PC-3 (cell line): ENCODE results near the gene LMOD1. TPM values are rescaled to one million over a fixed set of nuclear protein-coding genes. Genes with fewer than 3 reads are reported as not detected.
"Not testable (repeated sequence)": the region's sequence is repeated elsewhere in the genome, so short reads cannot be mapped to it uniquely, and the experiment has no call there.

Experiments
- ATAC-seq: fragments of 200-7000 bp; cut with Tn5 transposase; 2 replicates; pipeline ENCODE4 v1.9.1; 2020; ENCODE audit warnings: mild to moderate bottlenecking, moderate library complexity
- BruUV-seq: library from RNA; stranded (reverse); fragments of 400-500 nt; replicated peaks from 2 replicates; lab custom pipeline; 2021; lab: Mats Ljungman, UMichigan
- CTCF ChIA-PET: fragments of 300-600 bp; sonication (Branson Sonifier 250); formaldehyde crosslinking; loops from one replicate; lab custom pipeline; 2022; ENCODE audit warnings: antibody characterized with exemption; lab: Charles Lee
- POLR2A ChIA-PET: fragments of 300-600 bp; sonication (Branson Sonifier 250); formaldehyde crosslinking; loops from one replicate; lab custom pipeline; 2022; ENCODE audit warnings: antibody characterized with exemption; ENCODE audit not compliant: unreplicated experiment; lab: Charles Lee
- DNase-seq: peaks from one replicate; pipeline ENCODE4 v3.0.0-alpha.2; 2015
- H2AFZ ChIP-seq: fragments of 300-600 bp; sonication (generic); 2 replicates; pipeline ENCODE4 v1.6.0; 2016; ENCODE audit warnings: antibody characterized with exemption, low read length
- H3F3A ChIP-seq: fragments of 300-600 bp; sonication (generic); one replicate; pipeline ENCODE4 v1.6.0; 2017; ENCODE audit warnings: antibody characterized with exemption, low read length, control low read depth, mild to moderate bottlenecking; ENCODE audit not compliant: unreplicated experiment
- H3K27ac ChIP-seq: fragments of 300-600 bp; sonication (generic); 2 replicates; pipeline ENCODE4 v1.5.1; 2016; ENCODE audit warnings: mild to moderate bottlenecking, low read length
- H3K27me3 ChIP-seq: fragments of 300-600 bp; sonication (generic); 2 replicates; pipeline ENCODE4 v1.6.1; 2016; ENCODE audit warnings: low read length, mixed read lengths
- H3K36me3 ChIP-seq: fragments of 300-600 bp; sonication (generic); 2 replicates; pipeline ENCODE4 v1.6.1; 2016; ENCODE audit warnings: low read depth, mixed run types, low read length, mixed read lengths
- H3K4me1 ChIP-seq: fragments of 300-600 bp; sonication (generic); 2 replicates; pipeline ENCODE4 v1.5.1; 2016; ENCODE audit warnings: low read length; ENCODE audit not compliant: insufficient read depth
- H3K4me2 ChIP-seq: fragments of 300-600 bp; sonication (generic); 2 replicates; pipeline ENCODE4 v1.6.0; 2016; ENCODE audit warnings: low read length
- H3K4me3 ChIP-seq: fragments of 300-600 bp; sonication (generic); 2 replicates; pipeline ENCODE4 v1.5.1; 2016; ENCODE audit warnings: mild to moderate bottlenecking, low read length, mixed read lengths
- H3K79me2 ChIP-seq: fragments of 300-600 bp; sonication (generic); 2 replicates; pipeline ENCODE4 v1.6.1; 2017; ENCODE audit warnings: low read length, mixed read lengths
- H3K9ac ChIP-seq: fragments of 300-600 bp; sonication (generic); 2 replicates; pipeline ENCODE4 v1.6.0; 2016; ENCODE audit warnings: mild to moderate bottlenecking, low read length
- H3K9me2 ChIP-seq: fragments of 300-600 bp; sonication (generic); replicated peaks from 2 replicates; pipeline ENCODE4 v1.6.1; 2016; ENCODE audit warnings: mixed run types, low read length, mixed read lengths
- H3K9me3 ChIP-seq: fragments of 300-600 bp; sonication (generic); 2 replicates; pipeline ENCODE4 v1.6.1; 2016; ENCODE audit warnings: low read length, mixed read lengths
- H4K20me1 ChIP-seq: fragments of 300-600 bp; sonication (generic); 2 replicates; pipeline ENCODE4 v1.6.1; 2016; ENCODE audit warnings: low read length, mixed read lengths
- EZH2 ChIP-seq: fragments of 300-600 bp; sonication (generic); IDR thresholded peaks from one replicate; pipeline ENCODE4 v1.6.1; 2017; ENCODE audit warnings: antibody characterized with exemption, mild to moderate bottlenecking, low read length; ENCODE audit not compliant: unreplicated experiment
- EZH2phosphoT487 ChIP-seq: fragments of 300-600 bp; sonication (generic); IDR thresholded peaks from 2 replicates; pipeline ENCODE4 v1.6.1; 2018; ENCODE audit warnings: mild to moderate bottlenecking, antibody characterized with exemption, low read length, borderline replicate concordance
- intact Hi-C: fragments of 100-400 bp; cut with micrococcal nuclease; formaldehyde crosslinking; loops from 2 replicates; pipeline ENCODE4 v1.9.0; 2023
- total RNA-seq: library from RNA; depleted of rRNA; stranded (reverse); fragments of >200 nt; gene quantifications from 2 replicates; pipeline ENCODE4 v1.2.3, GENCODE V29; 2014
- TF ChIP-seq, protein P1 (sequence below): fragments of 300-600 bp; sonication (generic); conservative IDR thresholded peaks from 2 replicates; pipeline ENCODE4 v1.5.1; 2017; ENCODE audit warnings: antibody characterized with exemption, low read depth, mild to moderate bottlenecking, low read length

Gene LMOD1
- total RNA-seq, 1 experiment from 2014 or later: 0.07 TPM

DNA sequence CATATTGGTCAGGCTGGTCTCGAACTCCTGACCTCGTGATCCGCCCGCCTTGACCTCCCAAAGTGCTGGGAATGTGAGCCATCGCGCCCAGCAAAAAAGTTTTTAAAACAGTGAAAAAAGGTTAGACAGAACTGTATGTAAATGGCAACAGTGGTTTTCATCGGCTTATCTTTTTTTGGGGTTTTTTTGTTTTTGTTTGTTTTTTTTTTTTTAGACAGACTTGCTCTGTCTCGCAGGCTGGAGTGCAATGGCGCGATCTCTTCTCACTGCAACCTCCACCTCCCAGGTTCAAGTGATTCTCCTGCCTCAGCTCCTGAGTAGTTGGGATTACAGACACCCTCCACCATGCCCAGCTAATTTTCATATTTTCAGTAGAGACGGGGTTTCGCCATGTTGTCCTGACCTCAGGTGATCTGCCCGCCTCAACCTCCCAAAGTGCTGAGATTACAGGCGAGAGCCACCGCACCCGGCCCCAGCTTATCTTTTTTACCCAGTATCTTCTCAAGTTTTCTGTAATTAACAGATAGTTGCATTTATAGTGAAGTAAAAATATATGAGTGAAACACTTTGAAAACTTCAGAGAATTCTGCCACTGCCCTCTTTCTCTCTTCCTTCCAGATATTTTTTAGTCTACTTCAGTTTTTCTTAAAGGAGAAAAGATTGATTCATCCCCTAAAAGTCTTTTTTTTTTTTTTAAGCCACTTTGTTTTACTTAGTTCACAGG is 22.0 kb upstream of the LMOD1 start:
- no peaks in the 10 kb centered on the region for H3K4me1 ChIP-seq
- H3K27ac ChIP-seq: no peak overlapping the region
- H3K9me3 ChIP-seq: no peaks in the 10 kb centered on the region
- H3K9me2 ChIP-seq: no peaks in the 10 kb centered on the region
- intact Hi-C loops: no loop called here
- H3K79me2 ChIP-seq: no peaks in the 10 kb centered on the region
- H3K27me3 ChIP-seq: no peaks in the 10 kb centered on the region
- H2AFZ ChIP-seq: no peak overlapping the region
- ChIA-PET CTCF (interaction anchor here (0.6 kb wide), 1 partner anchor 48 kb away, joined by 3 read pairs; no protein-coding TSS in a partner anchor), POLR2A (no interaction called here)
- H3K4me2 ChIP-seq: no peak overlapping the region
- DNase-seq (no peak), ATAC-seq (no peak)
- TF ChIP-seq, protein P1, sequence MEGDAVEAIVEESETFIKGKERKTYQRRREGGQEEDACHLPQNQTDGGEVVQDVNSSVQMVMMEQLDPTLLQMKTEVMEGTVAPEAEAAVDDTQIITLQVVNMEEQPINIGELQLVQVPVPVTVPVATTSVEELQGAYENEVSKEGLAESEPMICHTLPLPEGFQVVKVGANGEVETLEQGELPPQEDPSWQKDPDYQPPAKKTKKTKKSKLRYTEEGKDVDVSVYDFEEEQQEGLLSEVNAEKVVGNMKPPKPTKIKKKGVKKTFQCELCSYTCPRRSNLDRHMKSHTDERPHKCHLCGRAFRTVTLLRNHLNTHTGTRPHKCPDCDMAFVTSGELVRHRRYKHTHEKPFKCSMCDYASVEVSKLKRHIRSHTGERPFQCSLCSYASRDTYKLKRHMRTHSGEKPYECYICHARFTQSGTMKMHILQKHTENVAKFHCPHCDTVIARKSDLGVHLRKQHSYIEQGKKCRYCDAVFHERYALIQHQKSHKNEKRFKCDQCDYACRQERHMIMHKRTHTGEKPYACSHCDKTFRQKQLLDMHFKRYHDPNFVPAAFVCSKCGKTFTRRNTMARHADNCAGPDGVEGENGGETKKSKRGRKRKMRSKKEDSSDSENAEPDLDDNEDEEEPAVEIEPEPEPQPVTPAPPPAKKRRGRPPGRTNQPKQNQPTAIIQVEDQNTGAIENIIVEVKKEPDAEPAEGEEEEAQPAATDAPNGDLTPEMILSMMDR: no peak
- no TSS peak for BruUV-seq
- no peak overlapping the region for H3K9ac ChIP-seq
- no peak overlapping the region for H3K4me3 ChIP-seq
- H3K36me3 ChIP-seq: peaks cover 46% of the 10 kb centered on the region
- H4K20me1 ChIP-seq: no peaks in the 10 kb centered on the region
- no peaks in the 10 kb centered on the region for H3F3A ChIP-seq

DNA sequence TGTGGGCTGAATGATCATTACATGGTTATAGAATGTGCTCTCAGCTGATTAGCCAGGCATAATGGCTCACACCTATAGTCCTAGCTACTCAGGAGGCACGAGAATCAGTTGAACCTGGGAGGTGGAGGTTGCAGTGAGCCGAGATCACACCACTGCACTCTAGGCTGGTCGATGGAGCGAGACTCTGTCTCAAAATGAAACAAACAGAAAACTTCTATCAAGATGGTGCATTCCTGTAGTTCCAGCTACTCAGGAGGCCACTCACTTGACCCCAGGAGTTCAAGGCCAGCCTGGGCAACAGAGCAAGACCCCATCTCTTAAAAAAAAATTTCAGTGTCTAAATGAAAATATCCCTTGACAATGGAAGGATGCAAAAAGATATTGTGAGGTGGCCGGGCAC is 19.8 kb upstream of the LMOD1 start:
- H3K27ac ChIP-seq: no peak overlapping the region
- no peaks in the 10 kb centered on the region for H3K9me2 ChIP-seq
- H3K36me3 ChIP-seq: peaks cover 53% of the 10 kb centered on the region
- H3K4me3 ChIP-seq: no peak overlapping the region
- TF ChIP-seq, protein P1: no peak
- TF ChIP-seq EZH2 (no peak), EZH2phosphoT487 (no peak)
- no peak overlapping the region for H2AFZ ChIP-seq
- BruUV-seq: no TSS peak
- H3K4me2 ChIP-seq: no peak overlapping the region
- ATAC-seq: no peak
- DNase-seq: no peak
- no peaks in the 10 kb centered on the region for H3K4me1 ChIP-seq
- ChIA-PET CTCF (no interaction called here), POLR2A (no interaction called here)
- no peaks in the 10 kb centered on the region for H3F3A ChIP-seq
- no peak overlapping the region for H3K9ac ChIP-seq
- H3K9me3 ChIP-seq: no peaks in the 10 kb centered on the region
- H3K27me3 ChIP-seq: no peaks in the 10 kb centered on the region
- no peaks in the 10 kb centered on the region for H3K79me2 ChIP-seq
- no peaks in the 10 kb centered on the region for H4K20me1 ChIP-seq
- intact Hi-C loops: no loop called here

DNA sequence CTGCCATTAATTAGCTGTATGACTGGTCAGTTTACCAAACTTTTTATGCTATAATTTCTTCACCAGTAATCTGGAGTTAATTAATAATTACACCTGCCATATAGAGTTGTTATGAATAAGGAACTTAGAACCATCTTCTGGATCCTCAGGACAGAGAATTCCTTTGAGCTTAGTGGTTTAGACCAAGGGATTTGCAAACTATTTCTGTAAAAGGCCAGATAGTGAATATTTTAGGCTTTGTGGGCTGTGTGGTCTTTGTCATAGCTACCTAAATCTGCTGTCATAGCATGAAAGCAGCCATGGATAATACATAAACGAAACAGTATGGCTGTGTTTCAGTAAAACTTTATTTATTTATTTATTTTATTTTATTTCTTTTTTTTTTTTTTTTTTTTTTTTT is 17.9 kb upstream of the LMOD1 start:
- no peaks in the 10 kb centered on the region for H3K4me1 ChIP-seq
- ChIA-PET POLR2A (no interaction called here), CTCF (interaction anchor here (0.7 kb wide), 1 partner anchor 68 kb away, joined by 13 read pairs; no protein-coding TSS in a partner anchor)
- no peaks in the 10 kb centered on the region for H3K9me2 ChIP-seq
- DNase-seq (no peak), ATAC-seq (no peak)
- H2AFZ ChIP-seq: no peak overlapping the region
- peaks cover 37% of the 10 kb centered on the region for H3K36me3 ChIP-seq
- H3K27ac ChIP-seq: no peak overlapping the region
- no peak overlapping the region for H3K4me3 ChIP-seq
- H3K4me2 ChIP-seq: no peak overlapping the region
- no peak overlapping the region for H3K9ac ChIP-seq
- intact Hi-C loops: no loop called here
- TF ChIP-seq, protein P1: no peak
- no peaks in the 10 kb centered on the region for H3K9me3 ChIP-seq
- no peaks in the 10 kb centered on the region for H3K27me3 ChIP-seq
- H3K79me2 ChIP-seq: no peaks in the 10 kb centered on the region
- BruUV-seq: no TSS peak
- H4K20me1 ChIP-seq: no peaks in the 10 kb centered on the region
- H3F3A ChIP-seq: no peaks in the 10 kb centered on the region

DNA sequence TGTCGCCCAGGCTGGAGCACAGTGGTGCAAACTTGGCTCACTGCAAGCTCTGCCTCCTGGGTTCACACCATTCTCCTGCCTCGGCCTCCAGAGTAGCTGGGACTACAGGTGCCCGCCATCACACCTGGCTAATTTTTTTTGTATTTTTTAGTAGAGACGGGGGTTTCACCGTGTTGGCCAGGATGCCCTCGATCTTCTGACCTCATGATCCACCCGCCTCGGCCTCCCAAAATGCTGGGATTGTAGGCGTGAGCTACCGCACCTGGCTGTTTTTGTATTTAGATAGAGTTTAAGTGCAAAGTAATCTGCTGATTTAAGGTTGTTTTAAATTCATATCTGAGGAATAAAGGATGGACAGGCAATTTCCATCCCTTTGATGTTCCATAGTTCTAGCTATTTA is 16.0 kb upstream of the LMOD1 start:
- H4K20me1 ChIP-seq, H3K9me2 ChIP-seq, H3K27ac ChIP-seq, H2AFZ ChIP-seq, H3K9me3 ChIP-seq, H3K9ac ChIP-seq, H3K4me3 ChIP-seq, BruUV-seq, H3F3A ChIP-seq, H3K4me1 ChIP-seq, H3K4me2 ChIP-seq, CTCF ChIA-PET, intact Hi-C loops, ATAC-seq, DNase-seq, H3K27me3 ChIP-seq, POLR2A ChIA-PET: not testable (repeated sequence)
- Histone ChIP-seq H3K79me2 (peaks cover 14% of the 10 kb centered on the region), H3K36me3 (peaks cover 43% of the 10 kb centered on the region)
